Coronary artery (tissue), 2 donors: Measurements from ENCODE around the gene MAP4K2.

Experiments used
- DNase-seq: peaks from one replicate; pipeline ENCODE4 v3.0.0-alpha.2; 2017; ENCODE audit warnings: low spot score
- H3K27ac ChIP-seq, 2 donors: fragments of 200-600 bp; sonication (generic); one replicate each; pipeline ENCODE4 v1.5.1; 2016 to 2019
- H3K4me3 ChIP-seq: fragments of 200-600 bp; sonication (generic); 2 replicates; pipeline ENCODE4 v1.5.1; 2016; ENCODE audit warnings: mild to moderate bottlenecking, moderate library complexity
- TF ChIP-seq, protein P1 (sequence below): fragments of 200-600 bp; sonication (generic); IDR thresholded peaks from one replicate; pipeline ENCODE4 v1.5.1; 2019; ENCODE audit warnings: antibody characterized with exemption

The MAP4K2 gene

DNA sequence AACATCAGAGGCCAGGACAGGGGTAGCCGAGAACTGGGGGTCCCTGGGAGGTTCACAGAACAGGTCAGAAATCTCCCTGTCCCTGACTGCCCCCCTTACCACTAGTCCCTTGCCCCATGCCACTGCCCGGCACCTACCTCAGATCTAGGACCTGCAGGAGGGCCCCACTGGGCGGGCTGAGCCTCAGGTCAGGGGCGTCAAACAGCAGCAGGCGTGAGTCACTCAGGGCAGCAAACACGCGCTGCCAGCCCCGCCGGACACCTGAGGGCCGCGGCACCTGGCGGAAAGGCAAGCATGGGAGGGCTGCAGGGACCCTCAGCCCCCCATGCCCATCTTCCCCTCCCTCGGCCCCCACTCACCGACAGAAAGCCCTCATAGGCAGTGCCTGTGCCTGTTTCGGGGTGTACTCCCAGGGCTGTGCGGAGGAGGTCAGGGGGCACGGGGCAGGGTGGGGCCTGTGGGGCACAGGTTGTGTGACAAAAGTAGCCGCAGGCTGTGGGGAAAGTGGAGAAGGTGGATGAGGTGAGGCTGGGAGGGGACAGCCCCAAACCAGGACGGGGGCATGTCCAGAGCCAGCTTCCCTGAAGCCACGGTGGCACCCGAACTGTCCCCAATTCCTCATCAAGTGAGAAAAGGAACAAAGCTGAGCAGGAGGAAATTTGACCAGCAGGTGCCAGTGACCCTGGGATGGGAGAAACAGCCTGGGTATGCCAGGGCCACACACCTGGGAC is 29.6 kb upstream of the MAP4K2 start:
- H3K4me3 ChIP-seq, result no peak overlapping the region
- TF ChIP-seq, protein P1, sequence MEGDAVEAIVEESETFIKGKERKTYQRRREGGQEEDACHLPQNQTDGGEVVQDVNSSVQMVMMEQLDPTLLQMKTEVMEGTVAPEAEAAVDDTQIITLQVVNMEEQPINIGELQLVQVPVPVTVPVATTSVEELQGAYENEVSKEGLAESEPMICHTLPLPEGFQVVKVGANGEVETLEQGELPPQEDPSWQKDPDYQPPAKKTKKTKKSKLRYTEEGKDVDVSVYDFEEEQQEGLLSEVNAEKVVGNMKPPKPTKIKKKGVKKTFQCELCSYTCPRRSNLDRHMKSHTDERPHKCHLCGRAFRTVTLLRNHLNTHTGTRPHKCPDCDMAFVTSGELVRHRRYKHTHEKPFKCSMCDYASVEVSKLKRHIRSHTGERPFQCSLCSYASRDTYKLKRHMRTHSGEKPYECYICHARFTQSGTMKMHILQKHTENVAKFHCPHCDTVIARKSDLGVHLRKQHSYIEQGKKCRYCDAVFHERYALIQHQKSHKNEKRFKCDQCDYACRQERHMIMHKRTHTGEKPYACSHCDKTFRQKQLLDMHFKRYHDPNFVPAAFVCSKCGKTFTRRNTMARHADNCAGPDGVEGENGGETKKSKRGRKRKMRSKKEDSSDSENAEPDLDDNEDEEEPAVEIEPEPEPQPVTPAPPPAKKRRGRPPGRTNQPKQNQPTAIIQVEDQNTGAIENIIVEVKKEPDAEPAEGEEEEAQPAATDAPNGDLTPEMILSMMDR, result no peak
- H3K27ac ChIP-seq, result no peak overlapping the region
- DNase-seq, result no peak

DNA sequence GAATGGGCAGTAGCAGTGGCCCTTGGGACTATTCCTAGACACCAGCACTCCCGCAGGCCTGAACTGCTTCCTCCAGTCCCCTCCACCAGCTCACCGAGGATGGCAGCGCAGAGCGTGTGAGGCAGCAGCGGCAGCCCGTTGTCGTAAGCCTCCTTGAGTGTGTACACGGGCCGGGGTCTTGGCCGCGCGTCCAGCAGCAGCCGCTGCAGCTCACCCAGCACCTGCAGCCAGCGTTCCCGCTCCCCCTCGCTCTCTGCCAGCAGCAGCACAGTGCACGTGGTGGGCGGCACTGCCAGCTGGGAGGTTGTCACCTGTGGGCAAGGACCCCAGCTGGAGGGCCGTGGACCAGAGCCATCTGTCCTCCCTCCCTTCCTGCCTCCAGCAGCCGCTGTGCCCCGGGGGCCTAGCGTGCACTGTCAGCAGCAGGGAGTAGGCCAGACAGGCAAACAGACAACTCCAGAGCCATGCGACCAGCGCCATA is 28.4 kb upstream of the MAP4K2 start:
- no peak overlapping the region for H3K4me3 ChIP-seq
- TF ChIP-seq, protein P1, result no peak
- no peak overlapping the region for H3K27ac ChIP-seq
- no peak for DNase-seq

DNA sequence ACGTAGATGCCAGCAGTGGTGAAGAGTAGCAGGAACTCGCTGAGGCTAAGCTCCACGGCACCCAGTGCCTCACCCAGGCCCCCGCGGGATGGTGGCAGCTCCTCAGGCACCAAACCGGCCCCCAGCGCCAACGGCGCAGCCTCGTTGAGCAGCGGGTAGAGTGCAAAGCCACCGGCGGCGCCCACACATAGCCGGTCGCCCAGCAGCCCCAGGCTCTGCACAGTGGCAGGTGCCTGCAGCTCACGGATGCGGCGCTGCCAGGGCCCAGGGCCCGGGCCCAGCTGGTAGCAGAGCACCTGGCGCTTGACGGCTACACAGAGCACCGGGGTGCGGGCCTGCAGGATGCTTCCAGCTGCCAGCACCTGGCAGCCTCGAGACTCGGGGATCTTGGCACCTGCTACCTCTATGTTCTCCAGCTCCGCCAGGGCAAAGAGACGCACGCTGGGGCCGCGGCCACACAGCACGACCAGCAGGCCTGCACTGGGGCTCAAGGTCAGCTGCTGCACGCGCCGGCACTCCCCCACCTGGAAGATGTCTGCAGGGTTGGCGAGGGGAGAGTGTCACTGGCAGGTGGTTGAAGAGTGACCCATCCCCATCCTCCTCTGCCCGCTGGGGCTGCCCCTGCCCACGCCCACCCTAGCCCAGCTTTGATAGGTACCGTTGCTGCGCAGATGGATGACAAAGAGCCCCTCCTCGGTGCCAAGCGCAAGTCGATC is 26.7 kb upstream of the MAP4K2 start:
- no peak for DNase-seq
- H3K27ac ChIP-seq, result no peak overlapping the region
- no peak overlapping the region for H3K4me3 ChIP-seq
- TF ChIP-seq, protein P1, result no peak

DNA sequence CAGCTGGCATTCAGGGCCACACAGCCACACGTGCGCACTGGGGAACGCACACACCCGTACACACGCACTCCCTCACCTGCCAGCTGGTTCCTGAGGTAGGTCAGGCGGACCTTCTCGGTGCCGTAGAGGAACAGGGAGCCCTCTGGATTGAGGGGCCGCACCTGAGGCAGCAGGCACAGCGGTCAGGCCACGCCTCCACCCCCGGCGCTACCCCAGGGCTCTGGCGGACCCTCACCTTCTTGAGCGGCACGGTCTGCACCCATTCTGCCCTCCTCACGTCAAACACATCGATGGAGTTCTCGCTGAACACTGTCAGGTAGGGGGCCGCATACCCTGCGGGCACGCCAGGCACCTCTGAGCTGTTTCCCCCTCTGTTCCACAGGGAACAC is 24.4 kb upstream of the MAP4K2 start:
- Histone ChIP-seq H3K27ac (no peak overlapping the region), H3K4me3 (no peak overlapping the region)
- DNase-seq, result no peak
- TF ChIP-seq, protein P1, result no peak

DNA sequence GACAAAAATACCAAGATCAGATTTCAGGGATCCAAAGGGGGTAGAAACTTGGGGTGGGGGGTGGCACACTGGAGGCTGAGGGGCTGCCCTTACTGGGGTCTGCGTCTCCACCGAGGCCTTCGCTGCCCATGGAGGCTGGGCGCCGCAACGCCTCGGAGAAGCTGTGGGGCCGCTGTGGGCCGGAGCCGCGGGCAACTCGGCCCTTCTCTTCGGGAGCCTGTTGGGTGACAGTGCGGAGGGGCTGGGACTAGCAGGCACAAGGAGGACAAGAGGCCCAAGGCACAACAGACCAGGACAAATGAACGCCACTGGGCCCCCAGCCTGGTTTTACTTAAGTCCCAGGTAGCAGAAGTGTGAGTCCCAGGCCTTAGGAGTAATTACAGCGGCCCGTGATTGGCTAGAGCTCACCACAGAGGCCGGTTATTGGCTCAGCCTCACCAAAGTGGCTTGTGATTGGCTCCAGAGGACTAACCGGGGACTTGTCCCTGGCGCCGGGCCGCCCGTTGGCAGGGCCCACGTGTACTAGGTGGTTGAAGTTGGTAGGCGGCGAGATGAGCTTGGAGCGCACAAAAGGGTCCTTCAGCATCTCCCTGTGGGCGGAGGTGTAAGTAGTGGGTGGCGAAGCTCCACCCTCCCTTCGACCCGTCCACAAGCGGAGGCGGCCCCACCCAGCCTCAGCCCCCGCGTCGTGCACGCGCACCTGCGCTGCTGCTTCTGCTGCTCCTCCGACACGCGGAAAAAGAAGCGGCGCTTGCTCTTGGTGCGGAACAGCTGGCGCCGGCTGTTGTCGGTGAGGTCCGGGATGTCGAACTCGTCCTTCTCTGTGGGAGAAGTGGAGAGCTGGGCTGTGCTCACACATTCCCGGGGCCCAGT is 23.8 kb upstream of the MAP4K2 start:
- Histone ChIP-seq H3K4me3 (no peak overlapping the region), H3K27ac (no peak overlapping the region)
- DNase-seq, result no peak
- TF ChIP-seq, protein P1, result no peak

DNA sequence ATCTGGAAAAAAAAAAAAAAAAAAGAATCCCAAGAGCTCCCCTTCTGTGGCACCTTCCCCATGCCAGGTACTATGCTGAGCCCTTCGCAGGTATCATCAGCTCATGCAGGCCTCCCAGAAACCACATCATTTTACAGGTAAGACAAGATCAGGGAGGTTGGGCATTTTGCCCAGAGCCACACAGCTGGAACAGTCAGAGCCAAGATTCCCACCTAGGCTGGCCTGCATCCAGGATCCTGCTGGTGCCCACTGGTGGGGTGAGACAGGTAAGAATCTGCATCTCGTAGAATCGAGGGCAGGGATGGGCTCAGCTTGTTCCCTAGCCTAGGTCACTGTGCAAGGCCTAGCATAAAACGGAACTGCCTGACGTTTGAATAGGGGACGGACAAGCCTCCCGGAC is 23.0 kb upstream of the MAP4K2 start:
- TF ChIP-seq, protein P1, result no peak
- Histone ChIP-seq H3K27ac (no peak overlapping the region), H3K4me3 (no peak overlapping the region)
- no peak for DNase-seq
